HEK293 (cell line): ENCODE measurements around the gene SPECC1.

Source experiments
- CTCF ChIA-PET: fragments of 350-600 bp; formaldehyde crosslinking; extraction: SDS; loops from one replicate; lab custom pipeline; 2021; ENCODE audit warnings: antibody characterized with exemption; lab: Yijun Ruan, JAX
- POLR2A ChIA-PET: fragments of 300-600 bp; formaldehyde crosslinking; extraction: SDS; loops from one replicate; lab custom pipeline; 2020; ENCODE audit warnings: antibody characterized with exemption, inconsistent platforms; lab: Yijun Ruan, JAX
- H3K27ac ChIP-seq: fragments of 200-500 bp; sonication (Bioruptor generic); 2 replicates; pipeline ENCODE4 v1.5.1; 2014; ENCODE audit warnings: low read depth, low read length, control low read depth, inconsistent platforms; ENCODE audit errors: extremely low read depth
- H3K36me3 ChIP-seq, 2 experiments: fragments of 200-500 bp in 1 of 2; sonication (Bioruptor generic) in 1 of 2; 1 replicate in 1 of 2; 2 replicates in 1 of 2; pipeline ENCODE4 v1.5.1; 2014 to 2017; ENCODE audit warnings: inconsistent platforms in 2 of 2, low read length in 2 of 2; ENCODE audit not compliant: control insufficient read depth in 2 of 2, insufficient read depth in 1 of 2
- H3K4me1 ChIP-seq: fragments of 200-500 bp; sonication (Bioruptor generic); 2 replicates; pipeline ENCODE4 v1.5.1; 2014; ENCODE audit warnings: mild to moderate bottlenecking, low read length, inconsistent platforms; ENCODE audit not compliant: control insufficient read depth, insufficient read depth
- H3K4me3 ChIP-seq: 2 replicates; pipeline ENCODE4 v1.5.1; 2011; ENCODE audit warnings: low read depth, mild to moderate bottlenecking, control low read depth, low read length, moderate library complexity
- H3K9me3 ChIP-seq: fragments of 200-500 bp; sonication (Bioruptor generic); 2 replicates; pipeline ENCODE4 v1.5.1; 2014; ENCODE audit warnings: low read depth, low read length, inconsistent platforms; ENCODE audit not compliant: control insufficient read depth, insufficient read depth
- BCL11A ChIP-seq: fragments of 450-650 bp; formaldehyde crosslinking; IDR thresholded peaks from 2 replicates; pipeline ENCODE4 v1.5.1; 2016; ENCODE audit warnings: low read depth, missing biosample characterization, missing genetic modification characterization
- GLI2 ChIP-seq: fragments of 450-650 bp; formaldehyde crosslinking; IDR thresholded peaks from 2 replicates; pipeline ENCODE4; 2017; ENCODE audit warnings: missing biosample characterization, missing genetic modification characterization, low read depth, borderline replicate concordance
- HOXA7 ChIP-seq: sonication (generic); formaldehyde crosslinking; IDR thresholded peaks from 2 replicates; pipeline ENCODE4 v1.8.1; 2022; ENCODE audit warnings: missing genetic modification reagents, borderline replicate concordance
- PRDM1 ChIP-seq: fragments of 450-650 bp; formaldehyde crosslinking; IDR thresholded peaks from 2 replicates; pipeline ENCODE4; 2016; ENCODE audit warnings: missing biosample characterization, missing genetic modification characterization
- RBAK ChIP-seq: fragments of 450-650 bp; formaldehyde crosslinking; IDR thresholded peaks from 2 replicates; pipeline ENCODE4 v1.5.1; 2016; ENCODE audit warnings: missing biosample characterization, missing genetic modification characterization
- SCRT2 ChIP-seq: fragments of 450-650 bp; formaldehyde crosslinking; IDR thresholded peaks from 2 replicates; pipeline ENCODE4 v1.5.1; 2016; ENCODE audit warnings: missing biosample characterization, missing genetic modification characterization
- SP7 ChIP-seq: fragments of 450-650 bp; formaldehyde crosslinking; IDR thresholded peaks from 2 replicates; pipeline ENCODE4 v1.5.1; 2016; ENCODE audit warnings: missing biosample characterization, missing genetic modification characterization
- ZBTB17 ChIP-seq: fragments of 450-650 bp; formaldehyde crosslinking; IDR thresholded peaks from 2 replicates; pipeline ENCODE4 v1.5.1; 2016; ENCODE audit warnings: missing biosample characterization, missing genetic modification characterization
- ZBTB21 ChIP-seq: fragments of 450-650 bp; formaldehyde crosslinking; IDR thresholded peaks from 2 replicates; pipeline ENCODE4 v1.5.1; 2017; ENCODE audit warnings: missing biosample characterization, missing genetic modification characterization
- ZBTB6 ChIP-seq: fragments of 450-650 bp; formaldehyde crosslinking; IDR thresholded peaks from 2 replicates; pipeline ENCODE4 v1.5.1; 2017; ENCODE audit warnings: missing biosample characterization, missing genetic modification characterization
- ZNF362 ChIP-seq: fragments of 450-650 bp; formaldehyde crosslinking; IDR thresholded peaks from 2 replicates; pipeline ENCODE4 v1.5.1; 2016; ENCODE audit warnings: missing biosample characterization, missing genetic modification characterization
- ZNF404 ChIP-seq: fragments of 450-650 bp; formaldehyde crosslinking; IDR thresholded peaks from 2 replicates; pipeline ENCODE4 v1.5.1; 2017; ENCODE audit warnings: missing biosample characterization, missing genetic modification characterization
- ZNF544 ChIP-seq: fragments of 450-650 bp; formaldehyde crosslinking; IDR thresholded peaks from 2 replicates; pipeline ENCODE4 v1.5.0; 2017; ENCODE audit warnings: missing biosample characterization, missing genetic modification characterization
- ZNF610 ChIP-seq: fragments of 450-650 bp; formaldehyde crosslinking; IDR thresholded peaks from 2 replicates; pipeline ENCODE4 v1.5.1; 2016; ENCODE audit warnings: missing biosample characterization, missing genetic modification characterization, borderline replicate concordance
- ZNF624 ChIP-seq: fragments of 450-650 bp; formaldehyde crosslinking; IDR thresholded peaks from 2 replicates; pipeline ENCODE4 v1.5.1; 2017; ENCODE audit warnings: missing biosample characterization, missing genetic modification characterization
- ZNF626 ChIP-seq: fragments of 450-650 bp; sonication (Bioruptor Pico); formaldehyde crosslinking; IDR thresholded peaks from 2 replicates; pipeline ENCODE4 v1.5.1; 2018; ENCODE audit warnings: missing biosample characterization, missing genetic modification characterization, inconsistent platforms
- ZSCAN30 ChIP-seq: fragments of 450-650 bp; IDR thresholded peaks from 2 replicates; pipeline ENCODE4 v1.5.1; 2018; ENCODE audit warnings: missing biosample characterization, mild to moderate bottlenecking, missing genetic modification characterization, moderate library complexity

Gene SPECC1

GRCh38 chr17:20173091-20173490, 163.9 kb downstream of the SPECC1 start (continued):
- TF ChIP-seq ZNF404 (tag by site-specific recombination) (no peak), SP7 (no peak), ZBTB21 (tag by site-specific recombination) (no peak), ZNF362 (tag by site-specific recombination) (no peak), ZNF626 (tag by site-specific recombination) (no peak)

GRCh38 chr17:20174588-20175265, 165.6 kb downstream of the SPECC1 start:
- H3K4me1 ChIP-seq: 0 out of 2 replicates have a peak, but pooled peaks cover 2% of the 10 kb centered on the region
- no peak overlapping the region for H3K27ac ChIP-seq
- no peaks in the 10 kb centered on the region for H3K36me3 ChIP-seq
- TF ChIP-seq HOXA7 (CRISPR knock-in tag): no peak
- no peak for TF ChIP-seq RBAK
- no peak for TF ChIP-seq ZNF624 (tag by site-specific recombination)
- no peak for TF ChIP-seq ZNF544 (tag by site-specific recombination)
- no peak for TF ChIP-seq GLI2 (tag by site-specific recombination)
- TF ChIP-seq ZBTB17: no peak
- TF ChIP-seq BCL11A (tag by site-specific recombination): no peak
- no peak for TF ChIP-seq ZBTB6 (tag by site-specific recombination)
- no peak for TF ChIP-seq SCRT2 (tag by site-specific recombination)
- TF ChIP-seq, all 188 proteins: peak for 0
- ChIA-PET CTCF (interaction anchor here (0.9 kb wide), 1 partner anchor 59 kb away, joined by 3 read pairs; no protein-coding TSS in a partner anchor), POLR2A (no interaction called here)
- Histone ChIP-seq H3K9me3 (no peaks in the 10 kb centered on the region), H3K4me3 (no peak overlapping the region)

GRCh38 chr17:20179041-20179440, 169.9 kb downstream of the SPECC1 start:
- POLR2A ChIA-PET: interaction anchor here (2.4 kb wide), 1 partner anchor 23 kb away, joined by 7 read pairs; no protein-coding TSS in a partner anchor
- CTCF ChIA-PET: interaction anchor here (0.9 to 1.2 kb wide), 2 partner anchors 41 to 57 kb away, joined by 3 to 4 read pairs; no protein-coding TSS in a partner anchor
- no peaks in the 10 kb centered on the region for H3K36me3 ChIP-seq
- H3K4me3 ChIP-seq: no peak overlapping the region
- no peaks in the 10 kb centered on the region for H3K9me3 ChIP-seq
- TF ChIP-seq ZBTB6 (tag by site-specific recombination): no peak
- TF ChIP-seq ZNF544 (tag by site-specific recombination): no peak
- no peak for TF ChIP-seq PRDM1 (tag by site-specific recombination)
- TF ChIP-seq ZNF610: no peak
- TF ChIP-seq ZSCAN30 (tag by site-specific recombination): no peak
- no peak overlapping the region for H3K27ac ChIP-seq
- H3K4me1 ChIP-seq: 0 out of 2 replicates have a peak, but pooled peaks cover 2% of the 10 kb centered on the region
